IPS-18a (cell line): Measurements from ENCODE around the gene KRT27.
A peak's percentile ranks its signal among the peaks of the same experiment; 100 is the strongest.
"Not testable (repeated sequence)": the region's sequence is repeated elsewhere in the genome, so short reads cannot be mapped to it uniquely, and the experiment has no call there.

Experiments
- H3K27ac ChIP-seq: one replicate; pipeline ENCODE4 v1.5.1; 2013; ENCODE audit warnings: low read length
- H3K27me3 ChIP-seq: one replicate; pipeline ENCODE4 v1.6.1; 2013; ENCODE audit warnings: mild to moderate bottlenecking, low read length; ENCODE audit not compliant: control insufficient read depth, insufficient read depth
- H3K36me3 ChIP-seq: one replicate; pipeline ENCODE4 v1.6.1; 2013; ENCODE audit warnings: low read depth, low read length; ENCODE audit not compliant: control insufficient read depth
- H3K4me1 ChIP-seq: one replicate; pipeline ENCODE4 v1.6.1; 2013; ENCODE audit warnings: low read depth, low read length; ENCODE audit not compliant: control insufficient read depth
- H3K4me3 ChIP-seq: one replicate; pipeline ENCODE4 v1.5.1; 2013; ENCODE audit warnings: low read length
- H3K9ac ChIP-seq: one replicate; pipeline ENCODE4 v1.6.1; 2013; ENCODE audit warnings: mild to moderate bottlenecking, low read length, moderate library complexity
- H3K9me3 ChIP-seq: one replicate; pipeline ENCODE4 v1.6.1; 2013; ENCODE audit warnings: low read depth, low read length; ENCODE audit not compliant: control insufficient read depth

KRT27 gene

DNA sequence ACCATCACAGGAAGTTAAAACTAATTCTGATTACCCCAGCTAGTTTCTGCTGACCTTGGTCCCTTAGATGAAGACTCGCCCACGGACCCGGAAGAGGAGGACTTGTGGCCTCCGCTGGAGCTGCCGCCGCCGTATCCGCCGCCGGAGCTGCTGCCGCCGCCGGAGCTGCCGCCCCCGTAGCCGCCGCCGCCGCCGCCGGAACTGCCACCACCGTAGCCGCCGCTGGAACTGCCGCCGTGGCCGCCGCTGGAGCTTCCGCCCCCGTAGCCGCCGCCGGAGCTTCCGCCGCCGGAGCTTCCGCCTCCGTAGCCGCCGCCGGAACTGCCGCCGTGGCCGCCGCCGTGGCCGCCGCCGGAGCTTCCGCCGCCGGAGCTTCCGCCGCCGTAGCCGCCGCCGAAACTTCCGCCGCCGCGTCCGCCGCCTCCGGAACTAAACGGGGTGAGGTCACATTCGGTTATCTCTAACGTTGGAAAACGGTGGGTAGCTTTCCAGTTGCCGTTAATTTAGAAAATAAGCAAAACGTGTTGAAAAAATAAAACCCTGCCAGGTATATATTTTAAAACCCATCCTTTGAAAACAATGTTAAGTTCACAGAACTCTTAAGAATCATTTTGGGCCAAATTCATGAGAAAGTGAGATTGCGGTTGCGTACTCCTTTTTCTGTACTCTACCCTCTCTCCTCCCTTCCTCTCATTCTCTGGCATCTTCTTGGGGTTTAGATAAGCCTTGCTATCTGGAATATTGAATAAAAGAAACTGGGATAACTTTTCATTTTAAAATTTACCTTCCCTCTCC lies 36.6 kb upstream of the KRT27 start:
- no peaks in the 10 kb centered on the region for H3K4me1 ChIP-seq
- no peaks in the 10 kb centered on the region for H3K9me3 ChIP-seq
- peak overlapping the region; percentile 95 for H3K4me3 ChIP-seq
- peak overlapping the region; percentile 53 for H3K9ac ChIP-seq
- peaks cover 4% of the 10 kb centered on the region for H3K36me3 ChIP-seq
- H3K27ac ChIP-seq: no peak overlapping the region
- peaks cover 11% of the 10 kb centered on the region for H3K27me3 ChIP-seq

DNA sequence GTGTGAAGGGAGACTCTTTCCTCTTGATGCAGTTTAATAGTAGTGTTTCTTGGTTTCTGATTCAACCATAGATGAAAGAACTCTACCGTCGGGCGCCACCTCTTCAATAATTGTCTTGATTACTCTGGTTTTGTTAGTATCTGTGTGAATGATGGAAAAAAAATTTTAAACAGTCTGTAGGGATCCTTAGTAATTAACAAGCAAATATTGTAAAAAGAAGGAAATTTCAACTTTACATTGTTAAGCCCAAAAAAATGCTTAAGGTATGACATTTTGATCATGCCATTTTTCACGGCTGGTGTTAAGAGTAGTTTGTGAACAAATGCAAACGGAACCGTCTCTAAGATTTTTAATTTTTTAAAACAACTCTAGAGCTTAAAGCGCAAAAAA lies 36.0 kb upstream of the KRT27 start:
- Histone ChIP-seq H3K4me1 (no peaks in the 10 kb centered on the region), H3K9ac (peak overlapping the region; percentile 53), H3K27me3 (peaks cover 16% of the 10 kb centered on the region), H3K27ac (no peak overlapping the region), H3K4me3 (peak overlapping the region; percentile 83), H3K36me3 (peaks cover 4% of the 10 kb centered on the region), H3K9me3 (no peaks in the 10 kb centered on the region)

DNA sequence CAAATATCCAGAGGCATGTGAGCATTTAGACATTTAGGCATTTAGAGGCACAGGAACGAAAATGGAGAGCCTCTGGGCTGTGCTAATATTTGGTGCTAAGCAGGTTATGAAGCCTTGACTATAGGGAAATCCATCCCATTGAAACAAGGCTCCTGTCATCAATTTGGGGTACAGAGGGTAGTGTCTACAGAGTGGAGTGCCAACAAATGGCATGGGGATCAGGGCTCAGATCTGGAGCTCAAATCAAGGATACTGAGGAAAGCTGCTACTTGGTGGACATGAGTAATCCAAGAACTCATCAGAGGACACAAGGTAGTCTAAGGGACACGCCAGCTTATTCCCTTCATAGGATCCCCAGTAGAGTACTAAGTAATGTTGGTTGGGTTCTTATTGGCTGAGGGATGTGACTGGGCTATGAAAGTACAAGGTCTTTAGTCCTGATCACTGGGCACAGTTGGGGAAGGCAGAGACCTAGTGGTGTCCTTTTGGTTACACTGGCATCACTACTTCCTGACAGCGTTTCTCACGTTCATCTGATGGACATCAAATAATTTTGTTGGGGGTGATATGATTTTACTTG lies 34.8 kb upstream of the KRT27 start:
- H3K4me1 ChIP-seq: no peaks in the 10 kb centered on the region
- no peak overlapping the region for H3K9ac ChIP-seq
- peaks cover 28% of the 10 kb centered on the region for H3K27me3 ChIP-seq
- no peaks in the 10 kb centered on the region for H3K9me3 ChIP-seq
- H3K36me3 ChIP-seq: peaks cover 4% of the 10 kb centered on the region
- no peak overlapping the region for H3K4me3 ChIP-seq
- H3K27ac ChIP-seq: no peak overlapping the region

DNA sequence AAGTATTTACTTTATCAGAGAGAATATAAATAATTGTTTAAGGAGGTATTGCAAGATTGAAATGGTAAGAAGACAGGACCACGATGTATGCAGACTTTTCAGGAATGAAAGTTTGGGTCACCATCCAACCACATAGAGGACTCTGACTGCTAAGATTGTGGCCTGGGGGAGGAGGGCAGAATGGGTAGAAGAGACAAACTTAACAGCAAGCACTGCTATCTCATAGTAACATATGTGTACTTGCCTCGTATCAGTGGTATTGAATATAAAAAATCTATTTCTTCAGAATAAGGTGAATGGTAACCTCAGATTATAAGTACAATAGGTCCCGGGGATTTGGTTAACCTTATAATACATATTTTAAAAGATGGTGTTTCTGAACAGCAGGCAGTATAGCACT lies 34.2 kb upstream of the KRT27 start:
- H3K27me3 ChIP-seq: peaks cover 34% of the 10 kb centered on the region
- H3K9ac ChIP-seq: no peak overlapping the region
- H3K9me3 ChIP-seq: no peaks in the 10 kb centered on the region
- H3K4me1 ChIP-seq: no peaks in the 10 kb centered on the region
- H3K4me3 ChIP-seq: no peak overlapping the region
- H3K36me3 ChIP-seq: peaks cover 4% of the 10 kb centered on the region
- H3K27ac ChIP-seq: no peak overlapping the region

DNA sequence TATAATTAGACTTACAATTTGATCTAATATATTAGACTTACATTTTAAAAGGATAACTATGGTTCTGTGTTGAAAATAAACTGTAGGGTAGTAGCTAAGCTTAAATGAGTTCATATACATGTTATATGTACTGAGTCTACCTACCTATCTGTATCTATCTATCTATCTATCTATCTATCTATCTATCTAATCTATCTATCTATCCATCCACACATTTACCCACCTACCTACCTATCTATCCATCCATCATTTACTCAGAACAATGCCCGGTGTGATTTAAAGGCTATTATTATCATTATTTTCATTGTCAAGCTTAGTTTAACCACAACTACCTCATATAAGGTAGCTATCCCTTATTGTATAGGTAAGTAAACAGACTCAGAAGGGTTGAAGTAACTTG lies 33.0 kb upstream of the KRT27 start:
- Histone ChIP-seq H3K27me3 (peaks cover 46% of the 10 kb centered on the region), H3K9ac (no peak overlapping the region), H3K36me3 (peaks cover 4% of the 10 kb centered on the region), H3K4me1 (no peaks in the 10 kb centered on the region), H3K27ac (no peak overlapping the region), H3K9me3 (no peaks in the 10 kb centered on the region), H3K4me3 (no peak overlapping the region)

DNA sequence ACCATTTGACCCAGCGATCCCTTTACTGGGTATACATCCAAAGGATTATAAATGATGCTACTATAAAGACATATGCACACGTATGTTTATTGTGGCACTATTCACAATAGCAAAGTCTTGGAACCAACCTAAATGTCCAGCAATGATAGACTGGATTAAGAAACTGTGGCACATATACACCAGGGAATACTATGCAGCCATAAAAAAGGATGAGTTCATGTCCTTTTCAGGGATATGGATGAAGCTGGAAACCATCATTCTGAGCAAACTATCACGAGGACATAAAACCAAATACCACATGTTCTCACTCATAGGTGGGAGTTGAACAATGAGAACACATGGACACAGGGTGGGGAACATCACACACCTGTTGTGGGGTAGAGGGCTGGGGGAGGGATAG lies 32.3 kb upstream of the KRT27 start:
- not testable (repeated sequence) for H3K27ac ChIP-seq, H3K4me1 ChIP-seq, H3K4me3 ChIP-seq, H3K9me3 ChIP-seq, H3K36me3 ChIP-seq, H3K9ac ChIP-seq
- H3K27me3 ChIP-seq: peaks cover 52% of the 10 kb centered on the region

DNA sequence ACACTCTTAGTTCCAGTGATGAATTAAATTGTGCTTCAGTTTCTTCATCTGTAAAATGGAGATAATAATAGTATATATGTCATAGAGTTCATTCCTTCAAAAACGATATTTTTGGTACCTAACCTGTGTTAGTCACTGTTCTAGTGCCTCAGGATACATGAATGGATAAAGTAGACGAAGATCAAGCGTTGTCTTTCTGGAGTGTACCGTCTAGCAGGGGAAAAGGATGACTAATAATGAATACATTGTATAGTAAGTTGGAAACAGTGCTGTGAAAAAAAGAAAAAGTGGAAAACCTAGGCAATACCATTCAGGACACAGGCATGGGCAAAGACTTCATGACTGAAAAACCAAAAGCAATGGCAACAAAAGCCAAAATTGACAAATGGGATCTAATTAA lies 31.5 kb upstream of the KRT27 start:
- Histone ChIP-seq H3K4me1 (no peaks in the 10 kb centered on the region), H3K27ac (no peak overlapping the region), H3K4me3 (no peak overlapping the region), H3K36me3 (peaks cover 4% of the 10 kb centered on the region), H3K9me3 (no peaks in the 10 kb centered on the region), H3K9ac (no peak overlapping the region), H3K27me3 (peaks cover 57% of the 10 kb centered on the region)

DNA sequence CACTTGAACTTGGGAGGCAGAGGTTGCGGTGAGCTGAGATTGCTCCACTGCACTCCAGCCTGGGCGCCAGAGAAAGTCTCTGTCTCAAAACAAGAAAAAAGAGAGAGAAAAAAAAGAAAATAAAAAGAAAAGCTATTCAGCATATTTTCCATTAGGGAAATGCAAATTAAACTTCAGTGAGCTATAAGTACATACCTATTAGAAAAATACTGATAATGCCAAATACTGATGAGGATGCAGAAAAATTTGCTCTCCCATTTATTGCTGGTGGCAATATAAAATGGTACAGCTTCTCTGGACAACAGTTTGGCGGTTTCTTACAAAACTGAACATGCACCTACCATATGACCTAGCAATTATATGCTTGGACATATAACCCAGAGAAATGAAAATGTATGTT lies 30.3 kb upstream of the KRT27 start:
- H3K27ac ChIP-seq: no peak overlapping the region
- no peak overlapping the region for H3K9ac ChIP-seq
- no peaks in the 10 kb centered on the region for H3K4me1 ChIP-seq
- peaks cover 4% of the 10 kb centered on the region for H3K36me3 ChIP-seq
- no peaks in the 10 kb centered on the region for H3K9me3 ChIP-seq
- no peak overlapping the region for H3K4me3 ChIP-seq
- H3K27me3 ChIP-seq: peaks cover 69% of the 10 kb centered on the region

DNA sequence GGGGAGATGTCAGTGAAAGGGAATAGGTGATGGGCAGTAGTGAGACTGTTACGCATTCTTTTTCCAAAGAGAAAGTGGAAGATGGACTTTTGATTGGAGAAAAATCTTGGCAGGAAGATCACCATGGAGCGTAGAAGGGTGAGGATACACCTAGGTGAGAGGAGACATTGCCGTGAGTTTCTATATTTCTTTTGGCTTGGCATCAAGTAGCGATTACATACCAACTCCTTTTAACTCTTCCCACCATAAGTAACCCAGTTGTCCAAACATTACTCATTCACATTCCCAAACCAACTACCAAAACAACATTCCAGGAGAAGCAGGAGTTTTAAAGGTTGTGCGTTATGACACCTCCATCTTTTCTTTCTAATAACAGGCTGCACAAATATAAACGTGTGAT lies 28.1 kb upstream of the KRT27 start:
- Histone ChIP-seq H3K27me3 (peaks cover 80% of the 10 kb centered on the region), H3K27ac (no peak overlapping the region), H3K9ac (no peak overlapping the region), H3K4me3 (no peak overlapping the region), H3K4me1 (no peaks in the 10 kb centered on the region), H3K9me3 (no peaks in the 10 kb centered on the region), H3K36me3 (no peaks in the 10 kb centered on the region)

DNA sequence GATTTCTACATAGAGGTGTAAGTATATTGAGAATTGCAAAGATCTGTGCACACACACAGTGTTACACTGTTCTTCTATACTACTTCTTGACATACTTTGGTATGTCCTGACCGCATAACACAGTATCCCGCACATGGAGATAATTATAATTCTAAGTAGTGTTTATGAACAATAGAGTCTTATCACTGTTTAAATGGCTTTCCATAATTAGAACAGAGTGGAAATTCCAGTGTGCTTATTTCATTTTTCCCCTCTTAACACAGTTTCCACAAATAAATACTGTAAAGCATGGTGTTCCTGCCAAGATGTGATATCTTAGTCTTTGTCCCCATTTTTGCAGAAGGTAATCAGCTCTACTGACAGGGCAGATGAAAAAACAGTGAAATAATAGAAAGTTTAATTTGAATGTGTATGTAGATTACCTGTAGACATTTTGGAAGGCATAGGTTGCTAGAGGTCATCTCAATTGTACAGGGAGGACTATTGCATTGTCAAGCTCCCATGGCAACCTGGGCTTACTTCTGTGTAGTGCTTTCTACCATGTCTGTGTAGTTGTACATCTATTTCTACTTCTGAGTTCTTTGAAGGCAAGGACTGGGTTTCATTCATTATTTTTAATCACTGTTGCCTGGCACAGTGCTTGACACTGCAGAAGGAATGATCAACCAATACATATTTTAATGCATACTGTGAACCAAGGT lies 27.5 kb upstream of the KRT27 start:
- H3K27ac ChIP-seq: no peak overlapping the region
- H3K9ac ChIP-seq: no peak overlapping the region
- no peaks in the 10 kb centered on the region for H3K4me1 ChIP-seq
- no peak overlapping the region for H3K4me3 ChIP-seq
- peaks cover 78% of the 10 kb centered on the region for H3K27me3 ChIP-seq
- H3K9me3 ChIP-seq: no peaks in the 10 kb centered on the region
- no peaks in the 10 kb centered on the region for H3K36me3 ChIP-seq

DNA sequence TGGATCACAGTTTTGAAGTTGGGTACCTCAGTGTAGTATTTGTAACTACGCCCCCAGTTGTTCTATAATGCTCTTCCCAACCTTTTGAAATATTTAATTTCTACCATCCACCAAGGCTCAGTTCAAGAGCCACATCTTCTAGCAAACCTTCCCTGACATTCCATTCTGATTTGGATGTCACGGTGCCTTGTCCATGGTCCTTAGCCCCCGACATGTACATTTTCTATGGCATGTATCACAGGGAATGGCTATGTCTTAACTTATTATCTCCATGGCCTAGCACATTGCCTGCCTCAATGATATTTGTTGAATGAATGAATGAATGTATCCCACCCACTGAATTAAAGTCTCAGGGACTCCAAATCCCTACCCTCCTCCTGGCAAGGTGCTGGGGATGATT lies 23.8 kb upstream of the KRT27 start:
- Histone ChIP-seq H3K27ac (no peak overlapping the region), H3K9ac (no peak overlapping the region), H3K4me3 (no peak overlapping the region), H3K4me1 (no peaks in the 10 kb centered on the region), H3K27me3 (peaks cover 68% of the 10 kb centered on the region), H3K9me3 (no peaks in the 10 kb centered on the region), H3K36me3 (no peaks in the 10 kb centered on the region)
